ENCODE data around the gene TNRC6B.

The TNRC6B gene

DNA sequence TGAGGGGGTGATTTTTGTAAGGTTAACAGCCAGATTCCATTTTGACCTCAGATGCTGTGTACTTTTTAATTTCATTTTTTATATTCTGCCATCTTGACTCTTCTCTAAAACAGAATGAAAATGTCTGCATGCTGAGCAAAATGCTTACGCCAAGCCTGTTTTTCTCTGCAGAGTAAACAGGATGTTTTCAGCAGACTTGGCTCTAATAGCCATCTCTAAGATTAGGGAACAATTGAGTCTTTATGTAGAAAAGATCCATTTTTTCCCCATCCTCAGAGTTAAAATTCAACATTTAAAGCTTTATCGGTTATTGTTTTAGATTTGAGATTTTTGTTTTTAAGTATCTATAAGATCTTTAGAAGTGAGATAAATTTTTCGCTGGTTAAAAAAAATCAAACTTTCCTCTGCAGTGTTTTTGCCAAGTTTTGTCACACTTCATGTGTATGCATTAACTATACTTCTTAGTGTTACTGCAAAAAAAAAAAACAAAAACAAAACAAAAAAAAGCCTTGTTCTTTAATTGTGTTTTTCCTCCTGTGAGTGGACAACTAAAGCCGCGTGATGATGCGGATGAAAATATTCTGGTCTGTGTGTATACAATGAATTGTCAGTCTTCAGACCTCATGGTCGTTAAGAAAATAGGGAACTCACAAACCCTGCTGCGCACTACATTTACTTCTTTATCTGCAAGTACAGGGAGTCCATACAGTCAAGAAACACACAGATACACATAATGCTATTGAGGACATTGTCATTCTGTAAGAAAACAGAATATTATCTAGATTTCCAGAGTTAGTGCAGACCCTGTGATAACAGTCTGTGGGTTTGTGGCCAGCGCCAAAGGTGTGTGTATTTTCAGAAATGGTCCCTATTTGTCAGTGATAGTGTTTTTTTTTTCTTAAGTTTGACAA lies 151.1 kb downstream of the TNRC6B start:
- no peak for DNase-seq

DNA sequence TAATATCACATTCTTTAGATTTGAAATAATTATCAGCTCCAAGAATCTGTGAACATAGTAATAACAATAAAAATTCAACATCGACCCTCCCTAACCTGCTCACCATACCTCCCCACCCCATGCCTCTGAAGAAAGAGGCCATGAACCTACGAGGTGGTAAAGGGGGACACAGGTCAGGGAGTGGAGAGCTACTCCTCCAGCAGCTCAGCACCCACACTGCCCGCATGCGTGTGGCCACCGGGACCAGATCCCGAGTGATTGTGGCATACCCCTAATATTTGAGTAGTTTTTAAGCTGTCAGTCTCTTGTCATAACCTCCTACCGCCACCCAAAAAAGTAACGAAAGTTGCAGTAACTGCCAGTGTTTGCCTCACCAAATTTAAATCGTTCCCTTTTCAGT lies 151.7 kb downstream of the TNRC6B start:
- no peak for DNase-seq

DNA sequence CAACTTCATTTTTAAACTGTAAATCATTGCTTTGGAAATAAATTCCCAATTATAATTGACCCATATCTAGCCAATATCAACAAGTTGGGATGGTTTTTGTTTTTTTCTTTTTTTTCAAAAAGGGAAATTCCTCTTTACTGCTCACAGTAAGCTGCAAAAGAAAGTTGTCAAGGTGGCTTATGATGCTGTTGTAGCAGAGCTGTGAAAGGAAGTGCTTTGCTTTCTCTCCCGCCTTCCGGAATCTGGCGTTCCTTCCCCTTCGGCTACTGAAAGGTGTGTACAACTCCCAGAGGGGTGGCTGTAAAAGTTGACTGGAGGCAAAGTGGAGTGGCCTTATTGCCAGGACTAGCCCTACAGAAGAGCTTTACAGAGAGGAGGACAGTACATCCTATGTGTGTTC lies 152.4 kb downstream of the TNRC6B start:
- DNase-seq: no peak

DNA sequence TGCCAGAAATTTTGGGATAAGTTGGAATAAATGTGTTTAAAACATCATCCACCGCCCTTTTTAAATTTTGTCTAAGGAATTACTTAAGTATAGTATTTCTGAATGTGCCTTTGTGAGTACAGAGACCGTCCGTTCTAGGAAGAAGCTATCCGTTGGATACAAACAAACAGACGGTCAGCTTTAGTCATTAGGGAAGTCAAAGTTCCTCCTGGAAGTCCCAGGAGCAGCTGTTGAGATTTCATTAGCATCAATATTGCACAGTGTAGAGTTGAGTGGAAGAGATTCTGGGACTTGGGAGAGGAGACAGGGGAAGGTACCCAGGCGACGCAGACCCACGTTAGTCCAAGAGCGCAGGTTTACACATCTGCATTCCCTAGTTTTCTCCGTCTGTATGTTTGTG lies 152.9 kb downstream of the TNRC6B start:
- DNase-seq: no peak

DNA sequence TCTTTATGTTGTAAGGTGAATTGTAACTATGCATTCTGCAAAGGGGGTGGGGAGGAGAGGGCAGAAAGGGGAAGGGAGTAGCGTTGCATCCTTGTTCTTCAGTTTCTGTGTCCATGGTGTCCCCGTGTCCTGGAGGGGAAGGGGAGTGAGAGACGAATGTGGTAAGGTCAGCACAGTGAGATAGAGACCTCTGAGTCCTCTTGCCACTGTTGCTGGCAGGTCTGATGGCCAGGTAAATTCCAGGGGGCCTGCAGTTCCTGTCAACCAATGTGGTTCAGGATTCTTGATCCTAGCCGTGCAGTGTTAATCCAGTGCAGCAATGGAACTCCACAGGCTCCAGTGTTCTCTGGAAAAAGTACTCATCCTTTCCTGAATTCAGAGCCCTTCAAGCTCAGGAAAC lies 154.0 kb downstream of the TNRC6B start:
- no peak for DNase-seq

DNA sequence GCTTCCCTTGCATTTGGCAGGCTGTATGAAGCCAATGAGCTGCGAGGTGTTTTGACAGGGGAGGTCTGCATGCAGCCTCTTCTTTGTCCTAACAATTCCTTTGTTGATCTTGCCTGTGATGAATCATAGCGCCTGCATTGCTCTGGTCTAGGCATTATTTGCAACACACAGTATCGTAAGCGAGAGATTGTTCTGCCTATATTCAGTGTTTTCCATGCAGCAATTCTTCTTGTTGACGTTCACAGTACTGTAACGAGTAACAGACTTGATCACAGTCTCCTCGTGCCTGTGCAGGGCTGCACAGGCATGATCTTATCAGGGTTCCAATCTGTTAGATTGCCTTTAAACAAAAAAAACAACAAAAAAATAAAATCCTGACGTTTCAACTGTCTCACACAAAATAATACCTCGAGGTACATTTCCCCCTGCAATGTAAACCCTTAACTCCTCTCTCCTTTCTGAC lies 154.6 kb downstream of the TNRC6B start:
- DNase-seq: peak; percentile 49

DNA sequence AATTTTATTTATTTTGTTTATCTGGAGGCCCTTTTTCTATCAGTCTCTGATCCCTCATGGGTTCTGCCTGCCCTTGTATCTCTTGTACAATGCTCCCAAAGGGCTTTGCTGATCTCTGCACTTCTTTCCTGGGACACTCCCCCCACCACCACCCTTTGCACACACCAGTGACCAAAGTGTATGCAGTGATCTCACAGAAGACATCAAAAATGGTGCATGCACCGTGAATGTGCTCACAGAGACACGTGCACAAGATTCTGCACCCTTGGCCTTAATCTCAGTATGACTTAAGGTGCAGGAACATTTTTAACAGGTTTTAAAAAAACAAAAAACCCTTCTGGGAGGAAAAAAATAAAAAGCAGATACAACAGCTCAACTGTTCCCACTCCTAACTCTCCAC lies 156.3 kb downstream of the TNRC6B start:
- no peak for DNase-seq

DNA sequence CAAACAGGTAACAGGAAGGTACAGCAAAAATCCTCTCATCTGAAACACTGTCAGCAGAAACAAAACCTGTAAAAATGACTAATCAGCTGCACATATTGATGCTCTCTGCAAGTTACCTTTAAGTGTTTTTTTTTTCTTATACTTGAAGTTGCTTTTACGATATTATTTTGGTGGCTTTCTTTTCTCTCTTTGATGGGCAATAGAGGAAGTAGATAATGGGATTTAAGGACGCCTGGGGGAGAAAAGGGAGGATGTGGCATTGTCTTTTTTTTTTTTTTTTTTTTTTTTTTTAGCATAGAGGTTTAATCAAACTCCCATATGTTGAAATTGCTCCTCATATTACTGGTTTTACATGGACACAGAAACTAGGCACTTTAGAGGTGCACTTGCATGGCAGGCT lies 157.2 kb downstream of the TNRC6B start:
- no peak for DNase-seq

DNA sequence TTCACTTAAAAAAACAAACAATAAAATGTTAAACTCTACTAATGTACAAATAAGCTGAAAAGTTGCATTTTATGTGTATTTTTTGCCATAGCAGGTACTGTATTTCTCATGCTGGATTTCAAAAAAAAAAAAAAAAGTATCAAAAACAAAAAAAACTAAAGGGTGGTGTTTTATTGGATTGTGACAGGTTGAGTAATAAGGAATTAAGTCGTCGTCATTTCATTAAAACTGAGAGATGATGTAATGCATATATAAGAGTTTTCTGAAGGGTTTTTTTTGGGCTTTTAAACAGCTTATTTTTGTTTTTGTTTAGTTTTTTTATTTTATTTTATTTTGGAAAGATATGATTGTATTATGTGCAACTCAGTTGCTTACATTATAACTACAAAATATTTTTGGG lies 157.6 kb downstream of the TNRC6B start:
- no peak for DNase-seq

DNA sequence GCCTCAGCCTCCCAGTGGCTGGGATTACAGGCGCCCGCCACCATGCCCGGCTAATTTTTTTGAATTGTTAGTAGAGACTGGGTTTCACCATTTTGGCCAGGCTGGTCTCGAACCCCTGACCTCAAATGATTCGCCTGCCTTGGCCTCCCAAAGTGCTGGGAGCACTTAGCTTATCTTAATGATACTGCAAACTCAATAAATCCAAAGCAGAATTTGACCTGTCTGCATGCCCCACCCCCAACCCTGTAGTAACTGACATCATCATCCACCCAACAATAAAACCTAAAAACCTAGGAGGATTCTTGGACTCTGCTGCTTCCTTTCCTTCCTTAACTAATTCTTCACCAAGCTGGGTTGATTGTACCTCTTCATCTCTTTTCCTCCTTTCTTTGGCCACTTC lies 162.3 kb downstream of the TNRC6B start:
- DNase-seq: no peak

DNA sequence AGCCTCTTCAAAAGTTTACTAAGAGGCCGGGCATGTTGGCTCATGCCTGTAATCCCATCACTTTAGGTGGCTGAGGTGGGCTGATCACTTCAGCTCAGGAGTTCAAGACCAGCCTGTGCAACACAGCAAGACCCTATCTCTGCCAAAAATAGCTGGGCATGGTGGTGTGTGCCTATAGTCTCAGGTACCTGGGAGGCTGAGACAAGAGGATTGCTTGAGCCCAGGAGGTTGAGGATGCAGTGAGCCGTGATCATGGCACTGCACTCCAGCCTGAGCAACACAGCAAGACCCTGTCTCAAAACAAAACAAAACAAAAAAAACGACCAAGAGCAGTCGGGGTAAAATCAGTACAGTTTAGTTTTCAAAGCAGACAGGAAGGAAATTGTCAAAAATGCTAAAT lies 163.9 kb downstream of the TNRC6B start:
- no peak for DNase-seq

DNA sequence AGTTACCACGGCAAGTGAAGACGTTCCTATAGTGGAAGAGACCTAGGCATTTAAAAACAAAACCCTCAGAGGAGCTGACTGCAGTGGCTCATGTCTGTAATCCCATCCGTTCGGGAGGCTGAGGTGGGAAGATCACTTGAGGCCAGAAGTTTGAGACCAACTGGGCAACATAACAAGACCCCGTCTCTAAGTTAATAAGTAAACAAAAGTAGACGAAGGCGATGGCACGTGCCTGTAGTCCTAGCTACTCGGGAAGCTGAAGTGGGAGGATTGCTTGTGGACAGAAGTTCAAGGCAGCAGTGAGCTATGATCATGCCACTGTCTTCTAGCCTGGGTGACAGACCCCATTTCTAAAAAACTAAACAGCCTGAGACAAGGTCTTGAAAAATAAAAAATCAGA lies 164.8 kb downstream of the TNRC6B start:
- no peak for DNase-seq

DNA sequence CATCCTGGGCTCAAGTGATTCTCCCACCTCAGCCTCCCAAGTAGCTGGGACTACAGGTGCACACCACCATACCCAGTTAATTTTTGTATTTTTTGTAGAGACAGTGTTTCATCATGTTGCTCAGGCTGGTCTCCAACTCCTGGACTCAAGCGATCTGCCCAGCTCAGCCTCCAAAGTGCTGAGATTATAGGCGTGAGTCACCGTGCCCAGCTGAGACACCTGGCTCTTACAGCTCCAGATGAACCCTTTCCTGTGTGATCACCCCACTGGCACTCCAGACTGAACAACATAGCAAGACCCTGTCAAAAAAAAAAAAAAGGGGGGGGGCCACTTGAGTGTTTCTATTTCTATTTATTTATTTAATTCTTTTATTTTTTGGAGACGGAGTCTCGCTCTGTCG lies 167.5 kb downstream of the TNRC6B start:
- DNase-seq: peak; percentile 73

DNA sequence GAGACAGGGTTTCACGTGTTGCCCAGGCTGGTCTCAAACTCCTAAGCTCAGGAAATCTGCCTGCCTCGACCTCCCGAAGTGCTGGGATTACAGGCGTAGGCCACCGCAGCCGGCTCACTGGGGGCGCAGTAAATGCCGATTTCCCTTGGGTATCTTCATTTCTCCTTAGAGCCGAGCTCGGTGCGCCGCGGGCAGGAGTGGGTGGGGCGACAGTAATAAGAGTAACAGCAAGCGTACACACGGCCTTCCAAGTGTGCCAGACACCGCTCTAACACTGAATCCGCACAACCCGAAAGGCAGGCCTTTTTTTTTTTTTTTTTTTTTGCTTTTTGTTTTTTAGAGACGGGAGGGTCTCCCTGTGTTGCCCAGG lies 168.1 kb downstream of the TNRC6B start:
- DNase-seq: peak; percentile 68

DNA sequence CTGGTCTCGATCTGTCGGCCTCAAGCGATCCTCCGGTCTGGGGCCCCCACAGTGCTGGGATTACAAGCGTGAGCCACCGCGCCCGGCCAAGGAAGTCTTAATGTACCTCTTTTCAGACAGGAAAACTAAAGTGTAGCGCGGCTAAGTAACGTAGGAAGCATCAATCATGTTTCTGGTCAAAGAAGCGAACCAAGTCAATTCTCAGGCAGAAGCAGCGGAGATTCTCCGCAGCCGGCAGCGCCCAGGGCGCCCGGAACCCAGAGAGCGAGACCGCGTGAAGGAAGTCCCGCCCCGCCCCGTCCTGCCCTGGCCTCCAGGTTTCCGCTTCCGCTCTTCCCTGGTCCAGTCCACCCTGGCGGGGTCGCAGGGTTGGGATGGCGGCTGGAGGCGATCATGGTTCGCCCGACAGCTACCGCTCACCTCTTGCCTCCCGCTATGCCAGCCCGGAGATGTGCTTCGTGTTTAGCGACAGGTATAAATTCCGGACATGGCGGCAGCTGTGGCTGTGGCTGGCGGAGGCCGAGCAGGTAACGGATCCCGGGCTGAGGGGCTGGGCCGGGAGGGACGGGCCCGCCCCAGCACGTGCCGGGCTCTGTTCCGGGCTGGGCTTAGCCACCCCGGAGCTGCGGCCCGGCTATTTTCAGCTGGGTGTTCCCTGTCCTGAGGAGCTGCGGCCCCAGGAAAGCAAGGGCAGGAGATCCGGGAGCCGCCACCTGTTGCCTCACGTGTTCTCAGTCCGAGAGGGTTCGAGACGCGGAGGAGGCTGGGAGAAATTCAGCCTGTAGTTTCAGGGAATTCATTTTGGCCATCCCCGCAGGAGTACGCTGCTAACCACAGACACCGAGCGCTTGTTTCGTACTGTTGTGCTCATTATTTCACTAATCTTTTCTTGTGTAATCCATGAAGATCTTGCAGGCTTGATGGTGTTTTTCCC lies 168.7 kb downstream of the TNRC6B start, which contains the start of gene ADSL:
ADSL (plus strand) TSS at position 316 of the 934 bp plus-strand sequence; CDS start at position 375, 59 bp downstream.
- peak; percentile 88 for DNase-seq

DNA sequence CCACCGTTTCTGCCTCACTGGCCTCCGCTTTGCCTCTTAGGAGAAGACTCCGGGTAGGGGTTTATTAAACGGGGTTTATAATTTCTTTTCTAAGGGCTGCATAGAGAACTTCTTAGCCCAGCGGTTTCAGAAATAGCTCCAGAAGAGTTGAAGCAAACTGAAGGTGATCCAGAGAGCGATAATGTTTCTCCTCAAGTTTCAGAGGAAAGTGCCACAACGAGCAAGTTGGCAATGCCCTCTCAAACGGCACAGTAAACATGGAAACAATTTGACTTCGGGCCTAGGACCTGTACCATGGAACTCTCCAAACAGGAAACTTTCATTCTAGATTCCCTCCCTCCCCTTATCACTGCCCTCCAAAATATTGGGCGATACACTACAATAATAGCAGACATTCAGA lies 169.6 kb downstream of the TNRC6B start:
- DNase-seq: no peak

DNA sequence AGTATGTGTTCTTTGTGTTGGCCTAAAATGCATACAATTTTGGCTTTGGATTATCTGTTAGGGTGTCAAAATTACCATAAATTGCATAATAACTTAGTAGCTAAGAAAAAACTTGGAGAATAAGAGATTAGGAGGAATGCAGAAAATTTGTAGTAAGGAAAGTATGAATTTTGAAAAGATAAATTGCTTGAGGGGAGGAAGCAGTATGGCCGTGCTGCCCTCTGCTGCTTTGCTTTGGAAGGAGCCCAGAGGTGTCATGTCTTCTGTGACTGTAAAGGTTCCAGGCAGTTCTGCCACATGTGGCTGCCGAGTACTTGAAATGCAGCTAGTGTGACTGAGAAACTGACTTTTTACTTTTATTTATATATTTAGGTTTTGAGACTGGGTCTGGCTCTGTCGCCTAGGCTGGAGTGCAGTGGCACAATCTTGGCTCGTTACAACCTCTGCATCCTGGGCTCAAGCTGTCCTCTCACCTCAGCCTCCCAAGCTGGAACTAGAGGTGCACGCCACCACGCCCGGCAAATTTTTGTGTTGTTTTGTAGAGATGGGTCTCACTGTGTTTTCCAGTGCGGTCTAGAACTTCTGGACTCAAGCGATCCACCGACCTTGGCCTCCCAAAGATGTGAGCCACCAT lies 170.4 kb downstream of the TNRC6B start:
- DNase-seq: peak; percentile 78

DNA sequence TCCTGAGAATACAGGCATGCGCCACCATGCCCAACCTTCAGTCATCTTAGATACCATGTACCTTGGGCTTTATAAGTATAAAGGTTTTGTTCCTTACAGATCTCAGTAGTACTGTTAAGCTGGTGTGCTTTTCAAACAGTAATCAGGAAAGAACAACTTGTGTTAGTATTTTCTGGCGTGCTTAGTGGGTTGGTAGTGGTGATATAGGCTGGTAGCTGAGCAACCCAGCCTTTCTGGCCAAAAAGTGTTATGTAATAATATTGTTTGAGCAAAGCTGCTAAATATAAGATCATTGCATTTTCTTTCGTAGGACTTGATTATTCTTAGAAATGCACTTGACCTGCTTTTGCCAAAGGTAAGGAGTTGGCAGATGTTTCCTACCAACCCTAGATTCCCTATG lies 175.0 kb downstream of the TNRC6B start:
- DNase-seq: no peak

DNA sequence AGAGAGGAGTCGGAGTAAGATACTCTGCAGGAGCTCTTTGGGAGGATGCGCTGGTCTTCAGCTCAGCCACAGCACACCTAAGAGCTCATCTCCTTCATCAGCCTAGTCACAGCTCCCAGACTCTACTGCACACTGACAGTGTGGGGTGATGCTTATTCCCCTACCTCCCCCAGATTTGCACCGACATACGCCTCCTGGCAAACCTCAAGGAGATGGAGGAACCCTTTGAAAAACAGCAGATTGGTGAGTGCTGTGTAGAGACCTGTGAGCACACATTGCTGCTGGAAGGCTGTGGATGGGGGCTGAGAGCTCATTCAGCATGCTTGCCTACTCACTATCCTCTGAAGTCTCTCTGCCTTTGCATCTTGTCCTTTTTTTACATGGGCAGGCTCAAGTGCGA lies 183.4 kb downstream of the TNRC6B start:
- DNase-seq: no peak

DNA sequence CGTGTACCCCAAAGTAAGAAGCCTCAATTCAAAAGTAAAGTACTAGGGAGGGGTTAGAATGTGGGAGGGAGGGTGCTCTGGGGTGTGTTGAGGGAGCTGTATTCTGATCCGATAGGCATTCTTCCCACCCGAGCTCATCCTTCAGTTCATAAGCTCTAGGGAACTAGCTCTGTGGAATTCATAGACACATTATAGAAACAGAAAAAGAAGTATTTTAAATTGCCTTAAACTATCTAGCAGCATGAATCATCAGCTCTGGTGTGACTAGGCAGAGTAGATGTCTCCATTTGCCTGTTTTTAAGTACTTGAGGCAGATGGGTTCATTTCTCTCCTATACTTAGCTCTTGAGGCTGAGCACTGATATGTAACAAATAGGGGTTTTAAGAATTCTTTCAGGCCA lies 185.3 kb downstream of the TNRC6B start:
- no peak for DNase-seq

DNA sequence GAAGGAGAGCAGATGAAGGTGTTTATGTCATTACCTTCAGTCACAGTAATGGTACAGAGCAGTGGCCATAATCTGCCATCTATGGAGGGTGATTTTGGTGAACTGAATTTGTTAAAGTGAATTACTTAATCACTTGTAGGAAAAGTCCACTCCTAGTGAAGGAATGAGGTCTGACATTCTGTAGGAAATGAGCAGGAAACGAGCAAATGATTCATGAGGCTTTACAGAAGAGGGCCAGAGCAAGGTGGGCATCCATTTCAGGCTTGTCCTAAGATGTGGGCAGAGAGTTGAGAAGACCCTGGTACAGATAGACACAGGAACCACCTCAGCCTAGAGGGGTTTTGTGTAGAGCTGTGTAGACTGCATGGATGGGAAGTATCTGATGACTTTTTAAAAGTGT lies 186.7 kb downstream of the TNRC6B start:
- no peak for DNase-seq

DNA sequence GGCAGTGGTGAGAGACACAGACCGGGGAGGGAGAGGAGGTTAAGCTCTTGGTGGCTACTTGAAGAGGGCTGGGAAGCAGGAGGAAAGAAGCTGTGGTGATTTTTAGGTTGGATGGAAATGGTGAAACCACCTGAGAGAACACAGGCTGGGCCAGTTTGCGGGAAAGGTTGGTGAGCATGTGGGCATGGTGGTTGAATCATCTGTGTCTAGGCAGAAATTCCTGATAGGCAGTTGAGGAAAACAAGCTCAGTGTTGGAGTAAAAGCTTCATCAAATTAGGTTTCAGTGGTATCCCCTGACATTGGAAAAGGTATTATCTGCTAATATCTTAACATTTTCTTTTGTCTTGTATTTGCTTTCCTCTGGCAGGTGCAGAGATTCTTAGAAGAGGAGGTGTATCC lies 188.3 kb downstream of the TNRC6B start:
- no peak for DNase-seq

DNA sequence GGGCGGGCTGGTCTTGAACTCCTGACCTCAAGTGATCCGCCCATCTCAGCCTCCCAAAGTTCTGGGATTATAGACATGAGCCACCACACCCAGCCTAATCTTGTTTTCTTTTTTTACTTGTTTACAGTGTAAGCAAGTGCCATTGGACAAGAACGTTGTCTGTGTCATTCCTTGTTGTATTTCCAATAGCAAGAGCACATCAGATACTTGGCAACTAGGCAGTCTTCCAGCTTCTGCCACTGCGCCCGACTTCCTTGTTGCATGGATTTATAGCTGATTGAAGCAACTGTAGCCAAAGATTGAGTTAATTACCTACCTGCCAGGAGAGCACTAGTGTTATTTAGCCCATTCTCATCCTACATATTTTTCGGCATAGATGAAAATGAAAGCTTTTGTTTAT lies 189.6 kb downstream of the TNRC6B start:
- no peak for DNase-seq
